HG03460 (cell line): ENCODE results near the gene ZRANB3.

Source experiments
- ATAC-seq: cut with Tn5 transposase; IDR thresholded peaks from one replicate; pipeline ENCODE4 v1.9.1; 2021; ENCODE audit not compliant: unreplicated experiment

ZRANB3 gene

DNA sequence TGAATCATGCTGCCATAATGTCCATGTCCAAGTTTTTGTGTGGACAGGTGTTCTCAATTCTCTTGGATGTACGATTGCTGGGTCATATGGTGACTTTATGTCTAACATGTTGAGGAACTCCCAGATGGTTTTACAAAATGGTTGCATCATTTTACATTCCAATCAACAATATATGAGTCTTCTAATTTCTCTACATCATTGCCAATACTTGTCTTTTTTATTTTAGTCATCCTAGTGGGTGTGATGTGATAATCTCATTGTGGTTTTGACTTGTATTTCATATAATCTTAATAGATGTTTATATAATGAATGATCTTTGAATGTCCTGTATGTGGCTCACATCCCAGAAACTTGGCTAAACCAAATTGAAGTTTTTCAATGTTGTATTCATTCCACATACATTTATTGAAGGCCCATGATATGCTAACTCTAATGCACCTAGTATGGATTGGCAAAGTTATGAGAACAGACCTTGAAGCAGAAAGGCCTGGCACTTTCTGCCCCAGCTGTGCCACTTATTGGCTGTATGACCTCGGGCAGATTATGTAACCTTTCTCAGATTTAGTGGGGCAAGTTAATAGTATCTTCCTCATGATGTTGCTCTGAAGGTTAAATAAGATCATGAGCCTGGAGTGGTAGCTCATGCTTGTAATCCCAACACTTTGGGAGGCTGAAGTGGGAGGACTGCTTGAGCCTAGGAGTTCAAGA is 273.5 kb downstream of the ZRANB3 start:
- ATAC-seq, result no peak

DNA sequence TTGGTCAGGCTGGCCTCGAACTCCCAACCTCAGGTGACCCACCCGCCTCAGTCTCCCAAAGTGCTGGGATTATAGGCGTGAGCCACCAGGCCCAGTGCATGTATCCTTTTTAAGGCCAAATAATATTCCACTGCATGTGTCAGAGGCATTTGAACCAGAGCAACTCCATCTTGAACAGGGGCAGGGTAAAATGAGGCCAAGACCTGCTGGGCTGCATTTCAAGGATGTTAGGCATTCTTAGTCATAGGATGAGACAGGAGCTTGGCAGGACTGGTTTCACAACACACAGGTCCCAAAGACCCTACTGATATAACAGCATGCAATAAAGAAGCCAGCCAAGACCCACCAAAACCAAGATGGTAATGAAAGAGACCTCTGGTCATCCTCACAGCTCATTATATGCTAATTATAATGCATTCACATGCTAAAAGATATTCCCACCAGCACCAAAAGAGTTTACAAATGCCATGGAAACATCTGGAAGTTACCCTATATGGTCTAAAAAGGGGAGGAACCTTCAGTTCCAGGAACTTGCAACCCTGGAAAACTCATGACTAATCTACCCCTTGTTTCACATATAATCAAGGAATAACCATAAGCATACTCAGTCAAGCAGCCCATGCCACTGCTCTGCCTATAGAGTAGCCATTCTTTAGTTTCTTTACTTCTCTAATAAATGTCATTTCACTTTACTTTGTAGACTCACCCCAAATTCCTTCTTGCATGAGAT is 274.3 kb downstream of the ZRANB3 start:
- ATAC-seq, result no peak

DNA sequence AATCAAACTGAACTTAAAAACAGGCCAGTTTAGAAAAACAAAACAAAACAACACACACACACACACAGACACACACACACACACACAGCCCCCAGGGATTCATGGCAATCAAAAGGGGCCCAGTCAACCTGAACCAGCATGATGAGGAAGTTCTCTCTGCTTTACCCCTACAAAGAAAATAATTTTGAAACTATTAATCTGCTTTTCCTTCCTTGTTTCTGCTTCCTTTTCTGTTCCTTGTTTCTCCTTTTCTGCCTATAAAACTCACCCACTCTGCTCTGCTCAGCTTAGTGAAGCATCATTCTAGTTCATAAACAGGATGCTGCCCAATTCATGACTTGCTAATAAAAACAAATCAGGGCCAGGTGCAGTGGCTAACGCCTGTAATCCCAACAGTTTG is 275.8 kb downstream of the ZRANB3 start:
- ATAC-seq, result no peak

DNA sequence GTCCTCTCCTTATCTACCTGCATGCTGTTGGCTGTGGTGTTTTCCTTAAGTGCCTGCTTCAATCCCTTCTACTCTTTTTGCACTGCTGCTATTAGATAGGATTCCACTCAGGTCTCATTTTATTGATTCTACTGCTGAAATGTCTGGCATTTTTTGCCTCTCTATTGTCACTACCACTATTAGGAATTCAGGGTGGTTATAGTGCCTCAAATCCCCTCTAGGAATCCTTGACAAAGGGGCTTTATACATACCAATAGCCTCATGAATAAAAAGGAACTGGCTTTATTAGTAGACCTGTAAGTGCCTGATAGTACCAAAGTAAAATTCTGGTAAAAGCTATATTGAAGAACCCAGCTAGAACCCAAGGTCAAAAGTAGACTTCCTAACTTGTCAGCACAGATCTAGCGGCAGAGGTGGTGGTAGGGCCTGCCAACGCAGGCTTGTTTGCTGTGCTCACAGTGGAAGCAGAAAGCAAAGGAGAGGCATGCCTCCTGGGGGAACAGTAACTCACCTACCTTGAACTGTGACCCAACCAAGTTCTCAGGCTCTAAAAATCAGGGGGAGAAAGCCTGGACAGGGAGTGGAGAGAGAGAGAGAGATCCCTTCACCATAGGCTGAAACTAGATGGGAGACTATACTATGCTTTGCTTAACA is 278.1 kb downstream of the ZRANB3 start:
- no peak for ATAC-seq

DNA sequence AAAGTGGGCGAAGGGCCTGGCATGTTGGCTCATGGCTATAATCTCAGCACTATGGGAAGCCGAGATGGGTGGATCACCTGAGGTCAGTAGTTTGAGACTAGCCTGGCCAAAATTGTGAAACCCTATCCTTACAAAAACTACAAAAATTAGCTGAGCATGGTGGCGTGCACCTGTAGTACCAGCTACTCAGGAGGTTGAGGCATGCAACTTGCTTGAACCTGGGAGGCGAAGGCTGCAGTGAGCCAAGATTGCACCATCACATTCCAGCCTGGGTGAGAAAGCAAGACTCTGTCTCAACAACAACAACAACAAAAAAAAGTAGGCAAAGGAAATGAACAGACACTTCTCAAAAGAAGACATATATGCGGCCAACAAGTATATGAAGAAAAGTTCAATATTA is 282.4 kb downstream of the ZRANB3 start:
- ATAC-seq, result no peak

GRCh38 chr2:135246711-135247270 is 284.2 kb downstream of the ZRANB3 start:
- no peak for ATAC-seq

DNA sequence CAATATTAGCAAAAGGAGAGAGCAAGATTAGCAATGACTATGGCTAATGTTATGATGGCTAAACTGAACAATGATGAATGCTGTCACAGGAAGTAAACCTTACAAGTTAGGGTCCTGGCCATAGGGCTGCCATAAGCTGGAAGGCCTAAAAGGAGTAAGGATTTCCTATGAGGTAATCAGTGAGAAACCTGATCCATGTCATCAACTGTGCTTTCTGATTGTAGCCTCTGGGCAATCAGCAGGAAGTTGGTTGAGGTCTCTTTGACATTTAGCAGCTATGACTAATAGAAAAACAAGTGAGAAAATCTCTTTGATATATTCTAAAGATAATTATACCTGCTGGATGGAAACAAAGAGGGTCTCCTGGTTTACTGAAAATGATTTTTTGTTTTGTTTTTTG is 285.9 kb downstream of the ZRANB3 start:
- ATAC-seq, result no peak

DNA sequence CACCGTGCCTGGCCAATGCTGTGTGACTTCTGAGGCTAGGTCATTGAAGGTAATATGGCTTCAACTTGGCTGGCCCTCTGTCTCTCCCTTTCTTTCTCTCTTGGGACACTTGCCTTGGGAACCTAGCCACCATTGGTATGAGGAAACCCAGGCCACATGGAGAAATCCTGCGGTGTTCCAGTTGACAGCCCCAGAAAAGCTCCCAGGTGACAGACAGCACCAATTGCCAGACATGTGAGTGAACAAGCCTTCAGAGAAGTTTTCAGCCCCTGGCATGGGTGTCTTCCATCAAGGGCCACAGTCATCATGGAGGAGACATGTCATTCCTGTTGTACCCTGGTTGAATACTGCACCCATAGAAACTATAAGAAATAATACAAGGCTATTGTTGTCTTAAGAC is 292.4 kb downstream of the ZRANB3 start:
- no peak for ATAC-seq

- no peak for ATAC-seq
Observed at GRCh38 chr2:135230150-135230549, 300.9 kb downstream of the ZRANB3 start.

DNA sequence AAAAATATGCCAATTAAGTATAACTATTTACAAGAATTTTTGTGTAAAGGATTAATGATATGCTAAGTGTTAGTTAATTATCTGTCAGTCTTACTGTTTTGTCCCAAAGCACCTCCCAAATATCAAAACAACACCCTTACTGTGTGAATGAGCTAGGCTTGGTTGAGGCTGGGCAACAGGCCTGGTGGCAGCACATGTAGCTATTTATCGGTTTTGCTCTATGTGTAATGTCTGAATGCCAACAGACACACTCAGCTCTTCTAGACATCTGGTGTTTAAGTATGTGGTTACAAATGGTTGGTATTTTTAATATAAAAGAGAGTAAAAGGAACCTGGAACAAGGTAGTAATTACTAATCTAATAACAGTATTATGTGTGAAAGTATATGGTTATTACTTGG is 303.6 kb downstream of the ZRANB3 start:
- ATAC-seq, result no peak

GRCh38 chr2:135226961-135227360 is 304.1 kb downstream of the ZRANB3 start:
- ATAC-seq, result no peak

- no peak for ATAC-seq
Observed at GRCh38 chr2:135225781-135226180, 305.2 kb downstream of the ZRANB3 start.

GRCh38 chr2:135219226-135219625 is 311.8 kb downstream of the ZRANB3 start:
- no peak for ATAC-seq

DNA sequence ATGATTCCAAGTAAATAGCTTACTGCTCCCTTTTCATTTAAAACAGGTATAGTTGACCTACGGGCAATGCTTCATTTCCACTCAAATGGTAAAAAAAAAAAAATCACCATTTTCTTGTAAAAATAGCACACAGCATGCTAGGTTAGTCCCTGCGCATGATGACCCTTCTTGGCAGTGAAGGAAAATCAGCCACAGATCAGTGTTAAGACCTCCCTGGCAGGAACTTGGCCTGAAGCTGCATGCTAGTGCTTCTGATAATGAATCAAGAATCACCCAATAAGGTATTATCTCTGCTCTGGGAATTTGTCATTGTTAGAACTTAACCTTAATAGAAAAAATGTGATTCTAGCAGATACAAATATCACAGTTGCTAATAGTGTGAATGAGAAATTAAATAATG is 312.6 kb downstream of the ZRANB3 start:
- ATAC-seq, result no peak

DNA sequence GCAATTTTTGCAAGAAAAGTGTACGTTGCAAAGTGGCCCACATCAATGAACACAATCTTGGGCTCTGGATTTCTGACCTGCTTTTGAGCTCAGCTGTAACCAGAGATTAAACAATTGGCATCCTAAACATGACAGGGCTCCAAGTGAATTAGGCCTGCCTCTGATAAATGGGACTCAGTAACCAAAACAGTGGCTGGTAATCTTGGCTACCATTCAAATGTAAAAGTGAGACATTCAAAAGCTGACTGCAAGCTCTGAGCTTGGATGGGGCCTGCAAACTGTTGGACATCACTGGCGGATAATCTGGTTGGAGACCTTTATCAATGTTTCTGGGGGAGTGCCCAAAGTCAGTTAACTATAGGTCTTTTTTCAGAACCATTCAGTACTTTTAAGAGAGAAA is 318.3 kb downstream of the ZRANB3 start:
- no peak for ATAC-seq

- no peak for ATAC-seq
Observed at GRCh38 chr2:135208016-135208415, 323.0 kb downstream of the ZRANB3 start.

DNA sequence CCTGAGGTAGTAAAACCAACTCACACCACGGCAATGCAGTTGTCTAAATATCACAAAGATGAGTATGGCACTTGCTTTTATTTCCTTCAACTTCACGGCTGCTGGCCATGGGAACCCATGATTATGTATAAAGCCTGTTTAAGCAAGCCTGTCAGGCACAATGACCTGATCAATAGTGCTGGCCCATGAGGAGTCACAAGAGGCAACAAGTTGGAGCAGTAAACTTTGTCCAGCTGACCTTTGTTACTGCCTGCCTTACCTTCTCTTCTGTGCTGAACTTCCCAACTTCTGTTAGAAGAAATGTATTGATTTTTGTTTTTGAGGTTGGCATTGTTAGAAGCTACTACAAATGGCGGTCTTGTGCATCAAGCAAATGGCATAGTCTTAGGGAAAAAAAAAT is 327.1 kb downstream of the ZRANB3 start:
- ATAC-seq, result no peak

DNA sequence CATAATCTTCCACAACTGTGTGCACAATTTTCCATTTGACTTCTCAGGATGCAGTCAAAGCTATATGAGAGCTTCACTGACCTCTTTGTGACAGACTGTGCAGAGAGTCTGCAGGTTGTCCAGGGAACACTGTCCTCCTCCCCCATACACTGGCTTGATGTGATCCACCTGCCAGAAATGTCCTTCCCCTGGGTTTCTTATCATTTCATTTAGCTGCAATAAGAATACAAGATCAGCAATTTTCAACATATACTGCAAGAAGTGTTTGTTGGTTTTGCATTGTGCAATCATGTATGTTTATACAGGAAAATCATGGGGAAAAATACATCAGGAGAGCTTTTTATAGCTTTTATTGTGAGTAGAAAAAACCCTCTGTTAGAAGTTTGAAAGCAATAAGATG is 328.3 kb downstream of the ZRANB3 start:
- ATAC-seq, result no peak

GRCh38 chr2:135198481-135198880 is 332.5 kb downstream of the ZRANB3 start:
- no peak for ATAC-seq

- ATAC-seq, result no peak
Observed at GRCh38 chr2:135190799-135191198, 340.2 kb downstream of the ZRANB3 start.

- ATAC-seq, result no peak
Observed at GRCh38 chr2:135189148-135189547, 341.9 kb downstream of the ZRANB3 start.

DNA sequence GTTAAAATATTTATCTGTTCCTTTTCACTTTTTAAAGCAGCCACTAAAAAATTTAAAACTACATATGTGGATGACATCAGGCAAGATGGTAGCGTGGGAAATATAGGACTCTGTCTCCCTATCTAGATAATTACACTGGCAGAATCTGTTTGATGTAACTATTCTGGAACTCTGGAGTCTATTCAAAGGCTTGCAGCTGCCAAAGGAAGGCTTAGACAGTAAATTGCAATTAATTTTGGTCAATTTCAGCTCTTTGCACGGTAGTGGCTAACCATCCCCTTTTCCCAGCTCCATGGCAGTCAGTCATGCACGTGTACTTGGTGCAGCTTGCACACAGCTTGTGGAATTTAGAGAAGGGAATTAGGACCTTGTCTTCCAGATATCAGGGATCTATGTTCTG is 343.7 kb downstream of the ZRANB3 start:
- ATAC-seq, result no peak
